Esophagus squamous epithelium (tissue), 4 donors: ENCODE results near the gene HK3.

Experiments used
- POLR2A ChIP-seq, 4 donors: fragments of 450-650 bp; IDR thresholded peaks; one replicate each; pipeline ENCODE4 v1.6.1; 2017; ENCODE audit warnings: antibody characterized with exemption in 4 of 4, mild to moderate bottlenecking in 4 of 4, moderate library complexity in 3 of 4
- TF ChIP-seq, protein P1 (sequence below), 6 experiments: fragments of 450-650 bp in 4 of 6; fragments of 200-600 bp in 2 of 6; sonication (generic) in 2 of 6; IDR thresholded peaks; one replicate each; pipeline ENCODE4 v1.5.1; 2016 to 2019; ENCODE audit warnings: antibody characterized with exemption in 6 of 6, mild to moderate bottlenecking in 4 of 6, moderate library complexity in 4 of 6

DNA sequence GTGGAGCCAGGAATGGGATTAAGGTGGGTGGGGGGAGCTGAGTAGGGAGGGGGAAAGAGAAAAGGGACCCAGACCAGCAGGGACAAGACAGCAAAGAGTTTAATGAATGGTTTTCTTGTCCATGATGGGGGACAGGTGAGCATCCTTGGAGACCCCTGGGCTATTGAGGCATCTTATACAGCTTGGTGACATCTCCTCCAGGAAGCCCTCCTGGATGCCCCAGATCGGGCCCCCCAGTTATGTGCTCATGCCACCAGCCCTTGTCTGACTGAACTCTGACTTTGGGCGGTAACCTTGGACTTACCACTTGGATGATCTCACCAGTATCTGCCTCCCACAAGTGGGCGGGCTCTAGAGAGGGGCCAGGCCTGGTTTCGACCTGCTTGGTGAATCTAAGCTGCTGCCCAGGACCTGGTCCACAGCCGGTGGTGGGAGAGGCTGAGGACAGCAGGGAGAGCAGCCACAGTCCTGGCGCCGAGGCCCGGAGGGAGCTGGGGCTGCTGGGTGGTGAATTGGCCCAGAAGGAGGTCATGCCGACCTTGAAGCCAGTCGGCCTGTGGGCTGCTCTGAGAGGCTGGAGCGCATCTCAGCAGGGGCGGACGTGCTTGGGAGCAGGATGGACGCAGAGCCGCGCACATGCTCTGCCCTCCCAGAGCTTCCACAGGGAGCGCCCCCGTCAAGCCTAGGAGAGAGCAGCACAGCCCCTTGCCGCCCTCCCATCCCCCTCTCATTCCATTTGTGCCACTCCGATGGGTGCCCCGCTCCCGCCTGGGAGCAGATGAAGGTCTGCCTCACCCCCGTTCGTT is 52.6 kb downstream of the HK3 start:
- no peak for TF ChIP-seq POLR2A (IDR thresholded peaks at IDR 0.05)
- TF ChIP-seq, protein P1, sequence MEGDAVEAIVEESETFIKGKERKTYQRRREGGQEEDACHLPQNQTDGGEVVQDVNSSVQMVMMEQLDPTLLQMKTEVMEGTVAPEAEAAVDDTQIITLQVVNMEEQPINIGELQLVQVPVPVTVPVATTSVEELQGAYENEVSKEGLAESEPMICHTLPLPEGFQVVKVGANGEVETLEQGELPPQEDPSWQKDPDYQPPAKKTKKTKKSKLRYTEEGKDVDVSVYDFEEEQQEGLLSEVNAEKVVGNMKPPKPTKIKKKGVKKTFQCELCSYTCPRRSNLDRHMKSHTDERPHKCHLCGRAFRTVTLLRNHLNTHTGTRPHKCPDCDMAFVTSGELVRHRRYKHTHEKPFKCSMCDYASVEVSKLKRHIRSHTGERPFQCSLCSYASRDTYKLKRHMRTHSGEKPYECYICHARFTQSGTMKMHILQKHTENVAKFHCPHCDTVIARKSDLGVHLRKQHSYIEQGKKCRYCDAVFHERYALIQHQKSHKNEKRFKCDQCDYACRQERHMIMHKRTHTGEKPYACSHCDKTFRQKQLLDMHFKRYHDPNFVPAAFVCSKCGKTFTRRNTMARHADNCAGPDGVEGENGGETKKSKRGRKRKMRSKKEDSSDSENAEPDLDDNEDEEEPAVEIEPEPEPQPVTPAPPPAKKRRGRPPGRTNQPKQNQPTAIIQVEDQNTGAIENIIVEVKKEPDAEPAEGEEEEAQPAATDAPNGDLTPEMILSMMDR (IDR thresholded peaks at IDR 0.05): no peak
